HepG2 (cell line): ENCODE measurements around the gene SUB1. TPM values are rescaled to one million over a fixed set of nuclear protein-coding genes. Genes with fewer than 3 reads are reported as not detected.

Experiments
- AGO2 ChIP-seq: fragments of 200-400 bp; formaldehyde crosslinking; optimal IDR thresholded peaks from 2 replicates; pipeline ENCODE3; 2017; ENCODE audit warnings: mild to moderate bottlenecking, low read depth, low read length, moderate library complexity
- CREBL2 ChIP-seq: sonication (generic); formaldehyde crosslinking; IDR thresholded peaks from 2 replicates; pipeline ENCODE4 v1.8.1; 2023; ENCODE audit warnings: missing genetic modification reagents, mild to moderate bottlenecking, borderline replicate concordance
- E2F1 ChIP-seq: sonication (generic); formaldehyde crosslinking; IDR thresholded peaks from 2 replicates; pipeline ENCODE4 v1.5.0; 2020; ENCODE audit warnings: missing genetic modification reagents
- FOXO4 ChIP-seq: sonication (generic); formaldehyde crosslinking; conservative IDR thresholded peaks from 2 replicates; pipeline ENCODE4 v1.8.1; 2023; ENCODE audit warnings: missing genetic modification reagents
- HNF4A ChIP-seq: sonication (generic); formaldehyde crosslinking; IDR thresholded peaks from 2 replicates; pipeline ENCODE4 v1.4.0; 2020; ENCODE audit warnings: missing genetic modification reagents
- HOMEZ ChIP-seq: IDR thresholded peaks from 2 replicates; pipeline ENCODE4 v1.6.1; 2016; ENCODE audit warnings: low read depth
- MAFF ChIP-seq: IDR thresholded peaks from 2 replicates; pipeline ENCODE4 v1.6.1; 2011; ENCODE audit warnings: low read depth, low read length, improper control_type of control experiment
- MAZ ChIP-seq, 2 experiments: sonication (generic) in 1 of 2; formaldehyde crosslinking in 1 of 2; IDR thresholded peaks; 2 replicates each; pipeline versions ENCODE4 v1.5.0 to v1.6.1; 2012 to 2020; ENCODE audit warnings: low read depth in 2 of 2, mild to moderate bottlenecking in 2 of 2, borderline replicate concordance in 1 of 2, improper control_type of control experiment in 1 of 2, low read length in 1 of 2, missing genetic modification reagents in 1 of 2, moderate library complexity in 1 of 2
- MEF2D ChIP-seq: sonication (generic); formaldehyde crosslinking; IDR thresholded peaks from 2 replicates; pipeline ENCODE4 v1.5.1; 2020; ENCODE audit warnings: mild to moderate bottlenecking, missing genetic modification reagents
- MIXL1 ChIP-seq: IDR thresholded peaks from 2 replicates; pipeline ENCODE4 v1.6.1; 2016
- MTF1 ChIP-seq: sonication (generic); formaldehyde crosslinking; IDR thresholded peaks from 2 replicates; pipeline ENCODE4 v1.5.0; 2020; ENCODE audit warnings: missing genetic modification reagents
- NFE2L2 ChIP-seq: fragments of 150-350 bp; IDR thresholded peaks from 2 replicates; pipeline ENCODE4 v1.6.1; 2014; ENCODE audit warnings: low read length
- NKX3-1 ChIP-seq: sonication (generic); formaldehyde crosslinking; IDR thresholded peaks from 2 replicates; pipeline ENCODE4 v1.5.0; 2020; ENCODE audit warnings: missing genetic modification reagents
- RFXAP ChIP-seq: sonication (generic); formaldehyde crosslinking; IDR thresholded peaks from 2 replicates; pipeline ENCODE4 v1.4.0; 2020; ENCODE audit warnings: missing genetic modification reagents, borderline replicate concordance
- ZMYM4 ChIP-seq: sonication (generic); formaldehyde crosslinking; IDR thresholded peaks from 2 replicates; pipeline ENCODE4 v1.8.1; 2023; ENCODE audit warnings: mild to moderate bottlenecking, missing genetic modification reagents
- ZNF18 ChIP-seq: sonication (generic); formaldehyde crosslinking; IDR thresholded peaks from 2 replicates; pipeline ENCODE4 v1.8.0; 2022; ENCODE audit warnings: mild to moderate bottlenecking, missing genetic modification reagents; ENCODE audit not compliant: insufficient replicate concordance
- ZNF260 ChIP-seq: sonication (generic); formaldehyde crosslinking; IDR thresholded peaks from 2 replicates; pipeline ENCODE4 v1.4.0; 2020; ENCODE audit warnings: missing genetic modification reagents, low read depth, mild to moderate bottlenecking, borderline replicate concordance
- ZNF326 ChIP-seq: sonication (generic); formaldehyde crosslinking; IDR thresholded peaks from 2 replicates; pipeline ENCODE4 v1.4.0; 2020; ENCODE audit warnings: missing genetic modification reagents, borderline replicate concordance
- ZNF329 ChIP-seq: sonication (generic); formaldehyde crosslinking; IDR thresholded peaks from 2 replicates; pipeline ENCODE4 v1.9.0; 2021; ENCODE audit warnings: low read depth, mild to moderate bottlenecking, missing genetic modification reagents
- ZNF382 ChIP-seq: sonication (generic); formaldehyde crosslinking; IDR thresholded peaks from 2 replicates; pipeline ENCODE4 v1.5.0; 2020; ENCODE audit warnings: missing genetic modification reagents, mild to moderate bottlenecking, borderline replicate concordance
- ZNF512 ChIP-seq: sonication (generic); formaldehyde crosslinking; IDR thresholded peaks from 2 replicates; pipeline ENCODE4 v1.4.0; 2020; ENCODE audit warnings: mild to moderate bottlenecking, missing genetic modification reagents
- ZNF562 ChIP-seq: sonication (generic); formaldehyde crosslinking; IDR thresholded peaks from 2 replicates; pipeline ENCODE4 v1.8.0; 2022; ENCODE audit warnings: missing genetic modification reagents, borderline replicate concordance
- ZNF563 ChIP-seq: sonication (generic); formaldehyde crosslinking; IDR thresholded peaks from 2 replicates; pipeline ENCODE4 v1.8.0; 2022; ENCODE audit warnings: mild to moderate bottlenecking, moderate library complexity, missing genetic modification reagents
- polyA plus RNA-seq, 8 experiments: library from polyadenylated mRNA; depleted of rRNA in 3 of 8; stranded (reverse) in 7 of 8; unstranded in 1 of 8; fragments of >200 nt; fragmentation: Illumina TruSeq in 4 of 8; extraction: Trizol in 4 of 8; gene quantifications; 2 replicates each; pipeline versions ENCODE4 v1.2.1 to v1.2.3, GENCODE V29; 2011 to 2016; ENCODE audit warnings: low read depth in 4 of 8, missing spikeins in 1 of 8, mixed read lengths in 1 of 8; ENCODE audit not compliant: insufficient read depth in 1 of 8
- total RNA-seq, 5 experiments: library from RNA; depleted of rRNA; stranded (reverse); fragments of >200 nt; fragmentation: Illumina TruSeq; extraction: Trizol; gene quantifications; 2 replicates each; pipeline ENCODE4 v1.2.3, GENCODE V29; 2016; ENCODE audit warnings: low read depth in 1 of 5

The SUB1 gene
- total and polyA plus RNA-seq, 2 of the 13 experiments (the other 11 are each of a cell fraction or from before 2014, with no cell fraction given), result 182 to 693 TPM

GRCh38 chr5:32613050-32613672 is 27.8 kb downstream of the SUB1 start (continued):
- TF ChIP-seq CREBL2 (CRISPR knock-in tag) (no peak), ZNF326 (CRISPR knock-in tag) (no peak), AGO2 (no peak), MEF2D (CRISPR knock-in tag) (no peak), ZNF260 (CRISPR knock-in tag) (no peak), HNF4A (CRISPR knock-in tag) (no peak), FOXO4 (CRISPR knock-in tag) (no peak), MAFF (no peak), MAZ (IDR thresholded peaks at IDR 0.05; ENCODE audit: borderline replicate concordance, low read depth, low read length) (no peak), MAZ (CRISPR knock-in tag; IDR thresholded peaks at IDR 0.05; ENCODE audit: low read depth) (no peak), ZNF512 (CRISPR knock-in tag) (no peak), ZNF18 (CRISPR knock-in tag) (no peak), ZNF563 (no peak), NFE2L2 (no peak), E2F1 (CRISPR knock-in tag) (no peak), ZNF382 (CRISPR knock-in tag) (no peak), MTF1 (no peak), MIXL1 (CRISPR knock-in tag) (no peak), ZMYM4 (CRISPR knock-in tag) (no peak), HOMEZ (CRISPR knock-in tag) (0 out of 2 replicates have a peak, but pooled peaks have one; percentile 27), RFXAP (CRISPR knock-in tag) (no peak), ZNF562 (CRISPR knock-in tag) (no peak), NKX3-1 (CRISPR knock-in tag) (no peak), ZNF329 (CRISPR knock-in tag) (no peak)
